HepG2 (cell line): Measurements from ENCODE around the gene ARIH2. TPM values are rescaled to one million over a fixed set of nuclear protein-coding genes. Genes with fewer than 3 reads are reported as not detected.

Experiments
- ATAC-seq: fragments of 200-7000 bp; cut with Tn5 transposase; 3 replicates; pipeline ENCODE4 v1.9.1; 2020; ENCODE audit warnings: mild to moderate bottlenecking, moderate library complexity
- BruUV-seq: library from RNA; stranded (reverse); fragments of 400-500 nt; replicated peaks from 2 replicates; lab custom pipeline; 2021; lab: Mats Ljungman, UMichigan
- CTCF ChIA-PET: fragments of 300-600 bp; formaldehyde crosslinking; extraction: SDS; loops from one replicate; lab custom pipeline; 2021; ENCODE audit warnings: low total read pairs, inconsistent platforms, low intra/inter-chr PET ratio; lab: Yijun Ruan, JAX
- POLR2A ChIA-PET: fragments of 350-600 bp; sonication (Branson Sonifier 250); formaldehyde crosslinking; loops from one replicate; lab custom pipeline; 2020; ENCODE audit warnings: antibody characterized with exemption, inconsistent platforms; lab: Yijun Ruan, JAX
- DNase-seq: peaks from one replicate; pipeline ENCODE4 v3.0.0-alpha.2; 2015; ENCODE audit warnings: low spot score
- FAIRE-seq: peaks from 3 replicates; lab custom pipeline; 2011; peaks lifted over from hg19 to GRCh38; lab: Jason Lieb, UNC
- H2AFZ ChIP-seq: one replicate; pipeline ENCODE4 v1.6.1; 2011; ENCODE audit warnings: low read length, inconsistent platforms
- H3K27ac ChIP-seq: fragments of 300-600 bp; 3 replicates; pipeline ENCODE4 v1.8.0; 2011; ENCODE audit warnings: mixed run types, mild to moderate bottlenecking, mixed read lengths, low read length, inconsistent platforms; ENCODE audit not compliant: insufficient read depth; ENCODE audit errors: extremely low read length
- H3K27me3 ChIP-seq, 2 experiments: fragments of 200-600 bp in 1 of 2; 2 replicates in 1 of 2; 3 replicates in 1 of 2; pipeline versions ENCODE4 v1.6.0 to v1.8.0; 2011; ENCODE audit warnings: low read length in 2 of 2, mild to moderate bottlenecking in 2 of 2, moderate library complexity in 2 of 2, inconsistent platforms in 1 of 2; ENCODE audit not compliant: insufficient read depth in 2 of 2, control insufficient read depth in 1 of 2
- H3K36me3 ChIP-seq, 2 experiments: fragments of 200-600 bp in 1 of 2; replicated peaks in 1 of 2; 2 replicates in 1 of 2; 3 replicates in 1 of 2; pipeline versions ENCODE4 v1.5.1 to v1.8.0; 2011; ENCODE audit warnings: low read length in 2 of 2, inconsistent platforms in 1 of 2; ENCODE audit not compliant: insufficient read depth in 2 of 2, control insufficient read depth in 1 of 2
- H3K4me1 ChIP-seq: 2 replicates; pipeline ENCODE4 v1.5.1; 2012; ENCODE audit warnings: low read length, inconsistent platforms; ENCODE audit not compliant: insufficient read depth
- H3K4me2 ChIP-seq: 2 replicates; pipeline ENCODE4 v1.6.0; 2011; ENCODE audit warnings: low read depth, low read length, inconsistent platforms
- H3K4me3 ChIP-seq, 3 experiments: fragments of 200-600 bp in 1 of 3; sonication (generic), shearing (Covaris generic) in 1 of 3; replicated peaks in 1 of 3; 2 replicates each; pipeline ENCODE4 v1.5.1; 2011 to 2016; ENCODE audit warnings: low read length in 3 of 3, inconsistent platforms in 2 of 3, low read depth in 2 of 3, mild to moderate bottlenecking in 2 of 3, control low read depth in 1 of 3, mixed read lengths in 1 of 3; ENCODE audit not compliant: insufficient read depth in 1 of 3
- H3K79me2 ChIP-seq: one replicate; pipeline ENCODE4 v1.6.1; 2011; ENCODE audit warnings: low read length, inconsistent platforms; ENCODE audit not compliant: insufficient read depth
- H3K9ac ChIP-seq: 2 replicates; pipeline ENCODE4 v1.6.0; 2011; ENCODE audit warnings: mild to moderate bottlenecking, low read depth, low read length, inconsistent platforms; ENCODE audit not compliant: insufficient read depth
- H3K9me3 ChIP-seq: 2 replicates; pipeline ENCODE4 v1.5.1; 2012; ENCODE audit warnings: mild to moderate bottlenecking, low read length
- H4K20me1 ChIP-seq: 2 replicates; pipeline ENCODE4 v1.6.0; 2011; ENCODE audit warnings: inconsistent platforms, mild to moderate bottlenecking, low read length, moderate library complexity; ENCODE audit not compliant: insufficient read depth
- AGO2 ChIP-seq: fragments of 200-400 bp; formaldehyde crosslinking; optimal IDR thresholded peaks from 2 replicates; pipeline ENCODE3; 2017; ENCODE audit warnings: mild to moderate bottlenecking, low read depth, low read length, moderate library complexity
- MBD4 ChIP-seq: IDR thresholded peaks from 2 replicates; pipeline ENCODE4 v1.6.1; 2012; ENCODE audit warnings: low read length, inconsistent platforms, borderline replicate concordance
- POLR2AphosphoS5 ChIP-seq: IDR thresholded peaks from 2 replicates; pipeline ENCODE4 v1.6.1; 2012; ENCODE audit warnings: low read depth, low read length
- POLR2G ChIP-seq: fragments of 200-400 bp; formaldehyde crosslinking; IDR thresholded peaks from 2 replicates; pipeline ENCODE4 v1.6.1; 2018; ENCODE audit warnings: mild to moderate bottlenecking, low read depth, low read length, moderate library complexity
- RBFOX2 ChIP-seq: fragments of 200-400 bp; formaldehyde crosslinking; IDR thresholded peaks from 2 replicates; pipeline ENCODE4 v1.6.1; 2017; ENCODE audit warnings: low read depth, mild to moderate bottlenecking, low read length
- RBM22 ChIP-seq: fragments of 200-400 bp; formaldehyde crosslinking; optimal IDR thresholded peaks from 2 replicates; pipeline ENCODE3; 2017; ENCODE audit warnings: mild to moderate bottlenecking, low read length, moderate library complexity
- ZC3H4 ChIP-seq: sonication (generic); formaldehyde crosslinking; IDR thresholded peaks from 2 replicates; pipeline ENCODE4 v1.4.0; 2020; ENCODE audit warnings: missing genetic modification reagents, borderline replicate concordance
- ZFX ChIP-seq: sonication (generic); formaldehyde crosslinking; IDR thresholded peaks from 2 replicates; pipeline ENCODE4 v1.4.0; 2020; ENCODE audit warnings: mild to moderate bottlenecking, low read depth, missing genetic modification reagents, moderate library complexity
- ZNF563 ChIP-seq: sonication (generic); formaldehyde crosslinking; IDR thresholded peaks from 2 replicates; pipeline ENCODE4 v1.8.0; 2022; ENCODE audit warnings: mild to moderate bottlenecking, moderate library complexity, missing genetic modification reagents
- ZNF761 ChIP-seq: sonication (generic); formaldehyde crosslinking; conservative IDR thresholded peaks from 2 replicates; pipeline ENCODE4 v1.4.0; 2020; ENCODE audit warnings: mild to moderate bottlenecking, missing genetic modification reagents
- WGBS: methylation state at CpG from one replicate; pipeline ENCODE4 v1.1.6; 2017; ENCODE audit warnings: low lambda C conversion rate; 5-methylcytosine and 5-hydroxymethylcytosine counted together
- in situ Hi-C: cut with HindIII; loops from 2 replicates; pipeline ENCODE4 v1.10.0; 2017; ENCODE audit warnings: low pct_unique_long_range_greater_than_20kb; ENCODE audit not compliant: extremely low pct_ligation_motif_present
- intact Hi-C: fragments of 100-400 bp; cut with micrococcal nuclease; formaldehyde crosslinking; loops from one replicate; pipeline ENCODE4 v1.10.0; 2022; ENCODE audit not compliant: unreplicated experiment
- polyA plus RNA-seq, 8 experiments: library from polyadenylated mRNA; depleted of rRNA in 3 of 8; stranded (reverse) in 7 of 8; unstranded in 1 of 8; fragments of >200 nt; fragmentation: Illumina TruSeq in 4 of 8; extraction: Trizol in 4 of 8; gene quantifications; 2 replicates each; pipeline versions ENCODE4 v1.2.1 to v1.2.3, GENCODE V29; 2011 to 2016; ENCODE audit warnings: low read depth in 4 of 8, missing spikeins in 1 of 8, mixed read lengths in 1 of 8; ENCODE audit not compliant: insufficient read depth in 1 of 8
- total RNA-seq, 5 experiments: library from RNA; depleted of rRNA; stranded (reverse); fragments of >200 nt; fragmentation: Illumina TruSeq; extraction: Trizol; gene quantifications; 2 replicates each; pipeline ENCODE4 v1.2.3, GENCODE V29; 2016; ENCODE audit warnings: low read depth in 1 of 5
- TF ChIP-seq, protein P1 (sequence below): sonication (generic); formaldehyde crosslinking; IDR thresholded peaks from 2 replicates; pipeline ENCODE4 v1.5.0; 2020; ENCODE audit warnings: mild to moderate bottlenecking, missing genetic modification reagents
- TF ChIP-seq, protein P2 (sequence below): sonication (generic); formaldehyde crosslinking; IDR thresholded peaks from 2 replicates; pipeline ENCODE4 v1.9.0; 2022; ENCODE audit warnings: low read depth, missing genetic modification reagents
- TF ChIP-seq, protein P3 (sequence below): sonication (generic); formaldehyde crosslinking; IDR thresholded peaks from 2 replicates; pipeline ENCODE4 v1.5.0; 2020; ENCODE audit warnings: mild to moderate bottlenecking, missing genetic modification reagents, borderline replicate concordance

Gene ARIH2
- total and polyA plus RNA-seq, 2 of the 13 experiments (the other 11 are each of a cell fraction or from before 2014, with no cell fraction given) = 64.8 to 83.3 TPM

DNA sequence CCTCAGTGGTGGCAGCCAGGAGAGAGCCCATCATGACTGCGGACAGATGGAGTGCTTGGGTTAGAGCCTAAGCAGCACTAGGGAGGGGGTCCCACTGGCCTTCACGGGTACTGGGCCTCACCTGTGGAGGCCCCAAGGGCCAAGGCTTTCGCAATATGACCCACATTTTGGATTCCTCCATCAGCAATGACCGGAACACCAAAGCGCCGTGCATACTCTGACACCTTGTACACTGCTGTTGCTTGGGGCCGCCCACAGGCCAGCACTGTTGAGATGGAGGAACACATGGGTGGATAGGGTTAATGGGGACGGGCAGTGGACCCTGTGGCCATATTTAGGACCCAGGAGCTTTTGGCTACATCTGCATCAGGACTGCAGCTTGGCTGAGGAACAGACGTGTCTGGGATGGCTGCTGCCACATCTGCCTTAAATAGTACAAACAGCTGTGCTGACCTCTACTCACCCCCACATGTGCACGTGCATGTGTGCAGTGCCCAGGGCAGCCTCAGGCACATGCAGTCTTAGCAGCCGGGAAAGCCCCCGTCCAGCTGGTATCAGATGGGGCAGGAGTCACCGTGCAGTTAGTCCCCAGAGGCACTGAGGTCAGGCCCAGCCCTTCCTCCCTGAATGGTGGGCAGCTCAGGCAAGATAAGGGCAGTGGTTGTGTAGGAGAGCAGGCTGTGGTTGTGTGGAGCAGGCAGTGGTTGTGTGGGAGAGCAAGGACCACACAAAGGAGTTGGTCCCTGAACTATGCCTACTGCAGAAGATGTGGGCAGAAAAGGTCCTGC lies 106.6 kb downstream of the ARIH2 start:
- Histone ChIP-seq H3K4me1 (peaks cover 55% of the 10 kb centered on the region), H3K79me2 (peaks cover 34% of the 10 kb centered on the region), H3K4me3 (no peak overlapping the region), H2AFZ (no peak overlapping the region), H4K20me1 (no peaks in the 10 kb centered on the region), H3K27me3 (no peaks in the 10 kb centered on the region; a peak in 1 of 5 replicates), H3K36me3 (peaks cover 16 to 34% of the 10 kb centered on the region in 2 experiments), H3K4me2 (no peak overlapping the region), H3K9me3 (no peaks in the 10 kb centered on the region), H3K27ac (no peak overlapping the region), H3K9ac (no peak overlapping the region)
- CTCF ChIA-PET = no interaction called here
- in situ Hi-C loops = no loop called here
- no peak for ATAC-seq
- intact Hi-C loops = no loop called here
- no TSS peak for BruUV-seq
- POLR2A ChIA-PET = interaction anchor here (0.9 to 11.1 kb wide), 3 partner anchors 16 to 476 kb away, joined by 3 to 280 read pairs (median 3); partner anchors contain the start of gene WDR6
- DNase-seq = no peak
- FAIRE-seq = no peak
- WGBS = 91% methylated on average over 7 of the region's 13 CpGs
- no peak for TF ChIP-seq MBD4
- TF ChIP-seq RBM22 = peak; percentile 48
- TF ChIP-seq ZC3H4 (CRISPR knock-in tag) = 0 out of 2 replicates have a peak, but pooled peaks have one; percentile 67
- TF ChIP-seq POLR2AphosphoS5 = peak; percentile 21; the same call in 1 of the 2 replicates
- TF ChIP-seq ZNF761 (CRISPR knock-in tag) = no peak
- TF ChIP-seq POLR2G = peak; percentile 51
- peak; percentile 61 for TF ChIP-seq RBFOX2
- 0 out of 2 replicates have a peak, but pooled peaks have one; percentile 5 for TF ChIP-seq ZFX (CRISPR knock-in tag)
- TF ChIP-seq AGO2 = peak; percentile 92
- 0 out of 2 replicates have a peak, but pooled peaks have one; percentile 24 for TF ChIP-seq ZNF563 (CRISPR knock-in tag)
- TF ChIP-seq, protein P1, sequence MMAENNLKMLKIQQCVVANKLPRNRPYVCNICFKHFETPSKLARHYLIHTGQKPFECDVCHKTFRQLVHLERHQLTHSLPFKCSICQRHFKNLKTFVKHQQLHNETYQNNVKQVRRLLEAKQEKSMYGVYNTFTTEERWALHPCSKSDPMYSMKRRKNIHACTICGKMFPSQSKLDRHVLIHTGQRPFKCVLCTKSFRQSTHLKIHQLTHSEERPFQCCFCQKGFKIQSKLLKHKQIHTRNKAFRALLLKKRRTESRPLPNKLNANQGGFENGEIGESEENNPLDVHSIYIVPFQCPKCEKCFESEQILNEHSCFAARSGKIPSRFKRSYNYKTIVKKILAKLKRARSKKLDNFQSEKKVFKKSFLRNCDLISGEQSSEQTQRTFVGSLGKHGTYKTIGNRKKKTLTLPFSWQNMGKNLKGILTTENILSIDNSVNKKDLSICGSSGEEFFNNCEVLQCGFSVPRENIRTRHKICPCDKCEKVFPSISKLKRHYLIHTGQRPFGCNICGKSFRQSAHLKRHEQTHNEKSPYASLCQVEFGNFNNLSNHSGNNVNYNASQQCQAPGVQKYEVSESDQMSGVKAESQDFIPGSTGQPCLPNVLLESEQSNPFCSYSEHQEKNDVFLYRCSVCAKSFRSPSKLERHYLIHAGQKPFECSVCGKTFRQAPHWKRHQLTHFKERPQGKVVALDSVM = peak; percentile 57; the same call in 1 of the 2 replicates
- TF ChIP-seq, protein P2, sequence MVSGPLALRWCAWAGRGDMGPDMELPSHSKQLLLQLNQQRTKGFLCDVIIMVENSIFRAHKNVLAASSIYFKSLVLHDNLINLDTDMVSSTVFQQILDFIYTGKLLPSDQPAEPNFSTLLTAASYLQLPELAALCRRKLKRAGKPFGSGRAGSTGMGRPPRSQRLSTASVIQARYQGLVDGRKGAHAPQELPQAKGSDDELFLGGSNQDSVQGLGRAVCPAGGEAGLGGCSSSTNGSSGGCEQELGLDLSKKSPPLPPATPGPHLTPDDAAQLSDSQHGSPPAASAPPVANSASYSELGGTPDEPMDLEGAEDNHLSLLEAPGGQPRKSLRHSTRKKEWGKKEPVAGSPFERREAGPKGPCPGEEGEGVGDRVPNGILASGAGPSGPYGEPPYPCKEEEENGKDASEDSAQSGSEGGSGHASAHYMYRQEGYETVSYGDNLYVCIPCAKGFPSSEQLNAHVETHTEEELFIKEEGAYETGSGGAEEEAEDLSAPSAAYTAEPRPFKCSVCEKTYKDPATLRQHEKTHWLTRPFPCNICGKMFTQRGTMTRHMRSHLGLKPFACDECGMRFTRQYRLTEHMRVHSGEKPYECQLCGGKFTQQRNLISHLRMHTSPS (CRISPR knock-in tag) = 0 out of 2 replicates have a peak, but pooled peaks have one; percentile 19
- TF ChIP-seq, protein P3, sequence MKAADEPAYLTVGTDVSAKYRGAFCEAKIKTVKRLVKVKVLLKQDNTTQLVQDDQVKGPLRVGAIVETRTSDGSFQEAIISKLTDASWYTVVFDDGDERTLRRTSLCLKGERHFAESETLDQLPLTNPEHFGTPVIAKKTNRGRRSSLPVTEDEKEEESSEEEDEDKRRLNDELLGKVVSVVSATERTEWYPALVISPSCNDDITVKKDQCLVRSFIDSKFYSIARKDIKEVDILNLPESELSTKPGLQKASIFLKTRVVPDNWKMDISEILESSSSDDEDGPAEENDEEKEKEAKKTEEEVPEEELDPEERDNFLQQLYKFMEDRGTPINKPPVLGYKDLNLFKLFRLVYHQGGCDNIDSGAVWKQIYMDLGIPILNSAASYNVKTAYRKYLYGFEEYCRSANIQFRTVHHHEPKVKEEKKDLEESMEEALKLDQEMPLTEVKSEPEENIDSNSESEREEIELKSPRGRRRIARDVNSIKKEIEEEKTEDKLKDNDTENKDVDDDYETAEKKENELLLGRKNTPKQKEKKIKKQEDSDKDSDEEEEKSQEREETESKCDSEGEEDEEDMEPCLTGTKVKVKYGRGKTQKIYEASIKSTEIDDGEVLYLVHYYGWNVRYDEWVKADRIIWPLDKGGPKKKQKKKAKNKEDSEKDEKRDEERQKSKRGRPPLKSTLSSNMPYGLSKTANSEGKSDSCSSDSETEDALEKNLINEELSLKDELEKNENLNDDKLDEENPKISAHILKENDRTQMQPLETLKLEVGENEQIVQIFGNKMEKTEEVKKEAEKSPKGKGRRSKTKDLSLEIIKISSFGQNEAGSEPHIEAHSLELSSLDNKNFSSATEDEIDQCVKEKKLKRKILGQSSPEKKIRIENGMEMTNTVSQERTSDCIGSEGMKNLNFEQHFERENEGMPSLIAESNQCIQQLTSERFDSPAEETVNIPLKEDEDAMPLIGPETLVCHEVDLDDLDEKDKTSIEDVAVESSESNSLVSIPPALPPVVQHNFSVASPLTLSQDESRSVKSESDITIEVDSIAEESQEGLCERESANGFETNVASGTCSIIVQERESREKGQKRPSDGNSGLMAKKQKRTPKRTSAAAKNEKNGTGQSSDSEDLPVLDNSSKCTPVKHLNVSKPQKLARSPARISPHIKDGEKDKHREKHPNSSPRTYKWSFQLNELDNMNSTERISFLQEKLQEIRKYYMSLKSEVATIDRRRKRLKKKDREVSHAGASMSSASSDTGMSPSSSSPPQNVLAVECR (CRISPR knock-in tag) = 0 out of 2 replicates have a peak, but pooled peaks have one; percentile 42
